SU-DHL-6 (cell line): ENCODE results near the gene AFF3.

Experiments used
- H2AFZ ChIP-seq: fragments of 200-600 bp; sonication (generic); 2 replicates; pipeline ENCODE4 v1.6.1; 2014; ENCODE audit warnings: low read depth, mild to moderate bottlenecking, moderate library complexity, mixed read lengths, antibody characterized with exemption, low read length; ENCODE audit not compliant: severe bottlenecking
- H3F3A ChIP-seq: fragments of 200-600 bp; shearing (Covaris generic); 2 replicates; pipeline ENCODE4 v1.6.0; 2016; ENCODE audit warnings: antibody characterized with exemption, mild to moderate bottlenecking; ENCODE audit not compliant: insufficient read depth
- H3K27ac ChIP-seq: fragments of 200-600 bp; sonication (generic); 2 replicates; pipeline ENCODE4 v1.5.1; 2016; ENCODE audit warnings: low read depth, mild to moderate bottlenecking, low read length, moderate library complexity, mixed read lengths
- H3K27me3 ChIP-seq: fragments of 200-600 bp; sonication (generic), shearing (Covaris generic); 2 replicates; pipeline ENCODE4 v1.6.0; 2014; ENCODE audit warnings: mild to moderate bottlenecking, low read length
- H3K36me3 ChIP-seq: fragments of 200-600 bp; sonication (generic); 2 replicates; pipeline ENCODE4 v1.6.1; 2014; ENCODE audit warnings: mild to moderate bottlenecking, low read length, mixed read lengths
- H3K4me2 ChIP-seq: fragments of 300-600, 200-600 bp; shearing (Covaris generic), sonication (generic); 2 replicates; pipeline ENCODE4 v1.6.0; 2014; ENCODE audit warnings: low read length, low read depth, mild to moderate bottlenecking; ENCODE audit not compliant: poor library complexity, severe bottlenecking
- H3K4me3 ChIP-seq: fragments of 200-600 bp; sonication (generic); 2 replicates; pipeline ENCODE4 v1.5.1; 2014; ENCODE audit warnings: antibody characterized with exemption, low read length, mild to moderate bottlenecking, mixed read lengths; ENCODE audit not compliant: insufficient read depth, poor library complexity, severe bottlenecking
- H3K79me2 ChIP-seq: fragments of 200-600 bp; sonication (generic); 2 replicates; pipeline ENCODE4 v1.6.1; 2014; ENCODE audit warnings: mild to moderate bottlenecking, low read length, moderate library complexity; ENCODE audit not compliant: insufficient read depth
- H3K9ac ChIP-seq: fragments of 200-600 bp; sonication (generic); 2 replicates; pipeline ENCODE4 v1.7.0; 2014; ENCODE audit warnings: mild to moderate bottlenecking, low read length
- H3K9me2 ChIP-seq: fragments of 200-600 bp; sonication (generic); replicated peaks from 2 replicates; pipeline ENCODE4 v1.6.1; 2014; ENCODE audit warnings: low read length; ENCODE audit not compliant: insufficient read depth
- H3K9me3 ChIP-seq: fragments of 200-600 bp; sonication (generic); 2 replicates; pipeline ENCODE4 v1.6.1; 2014; ENCODE audit warnings: low read length, mixed read lengths; ENCODE audit not compliant: insufficient read depth
- H4K20me1 ChIP-seq: fragments of 200-600 bp; sonication (generic); 2 replicates; pipeline ENCODE4 v1.6.1; 2014; ENCODE audit warnings: low read depth, mild to moderate bottlenecking, antibody characterized with exemption, low read length, moderate library complexity, mixed read lengths
- CTCF ChIP-seq: fragments of 200-600 bp; sonication (generic); IDR thresholded peaks from one replicate; pipeline ENCODE4 v1.5.1; 2017; ENCODE audit warnings: antibody characterized with exemption, mild to moderate bottlenecking, low read length, moderate library complexity; ENCODE audit not compliant: insufficient read depth, poor library complexity, severe bottlenecking
- EZH2phosphoT487 ChIP-seq: fragments of 200-600 bp; sonication (generic), shearing (Covaris generic); conservative IDR thresholded peaks from 2 replicates; pipeline ENCODE4 v1.6.1; 2018; ENCODE audit warnings: mild to moderate bottlenecking, antibody characterized with exemption, low read length, moderate library complexity, mixed read lengths

The AFF3 gene

GRCh38 chr2:100031604-100032003, 110.8 kb downstream of the AFF3 start:
- H3K9me3 ChIP-seq: no peaks in the 10 kb centered on the region
- no peaks in the 10 kb centered on the region for H3K79me2 ChIP-seq
- H3K4me2 ChIP-seq: no peak overlapping the region
- H2AFZ ChIP-seq: no peak overlapping the region
- H3K27ac ChIP-seq: no peak overlapping the region
- H3F3A ChIP-seq: no peaks in the 10 kb centered on the region
- H3K4me3 ChIP-seq: no peak overlapping the region
- H3K36me3 ChIP-seq: no peaks in the 10 kb centered on the region
- H3K9ac ChIP-seq: no peak overlapping the region
- H3K9me2 ChIP-seq: no peaks in the 10 kb centered on the region
- H3K27me3 ChIP-seq: no peaks in the 10 kb centered on the region
- TF ChIP-seq EZH2phosphoT487: no peak
- no peak for TF ChIP-seq CTCF
- no peaks in the 10 kb centered on the region; the same call in 1 of the 2 replicates for H4K20me1 ChIP-seq

GRCh38 chr2:100029460-100029859, 112.9 kb downstream of the AFF3 start:
- no peak overlapping the region for H3K4me2 ChIP-seq
- no peaks in the 10 kb centered on the region for H3K9me3 ChIP-seq
- no peaks in the 10 kb centered on the region; the same call in 1 of the 2 replicates for H4K20me1 ChIP-seq
- no peak overlapping the region for H3K27ac ChIP-seq
- no peaks in the 10 kb centered on the region for H3F3A ChIP-seq
- H3K36me3 ChIP-seq: no peaks in the 10 kb centered on the region
- H3K27me3 ChIP-seq: no peaks in the 10 kb centered on the region
- no peak overlapping the region for H3K9ac ChIP-seq
- no peak overlapping the region for H3K4me3 ChIP-seq
- no peaks in the 10 kb centered on the region for H3K9me2 ChIP-seq
- H3K79me2 ChIP-seq: no peaks in the 10 kb centered on the region
- H2AFZ ChIP-seq: no peak overlapping the region
- TF ChIP-seq CTCF (no peak), EZH2phosphoT487 (no peak)

- Histone ChIP-seq H3K9ac (no peak overlapping the region), H3K9me2 (no peaks in the 10 kb centered on the region), H3K27ac (no peak overlapping the region), H3K9me3 (no peaks in the 10 kb centered on the region), H4K20me1 (no peaks in the 10 kb centered on the region), H3K36me3 (no peaks in the 10 kb centered on the region), H3F3A (no peaks in the 10 kb centered on the region), H2AFZ (no peak overlapping the region), H3K4me3 (no peak overlapping the region), H3K27me3 (no peaks in the 10 kb centered on the region), H3K79me2 (no peaks in the 10 kb centered on the region), H3K4me2 (no peak overlapping the region)
- no peak for TF ChIP-seq CTCF
Measured at GRCh38 chr2:100021791-100022340, 120.5 kb downstream of the AFF3 start.

- Histone ChIP-seq H3K27me3 (no peaks in the 10 kb centered on the region), H3K9me2 (no peaks in the 10 kb centered on the region), H3K9ac (no peak overlapping the region), H3K4me2 (no peak overlapping the region), H2AFZ (no peak overlapping the region), H4K20me1 (no peaks in the 10 kb centered on the region), H3F3A (no peaks in the 10 kb centered on the region), H3K9me3 (no peaks in the 10 kb centered on the region), H3K4me3 (no peak overlapping the region), H3K79me2 (no peaks in the 10 kb centered on the region), H3K27ac (no peak overlapping the region), H3K36me3 (no peaks in the 10 kb centered on the region)
- TF ChIP-seq CTCF: no peak
- no peak for TF ChIP-seq EZH2phosphoT487
Measured at GRCh38 chr2:100019499-100019898, 122.9 kb downstream of the AFF3 start.
